Measurements from ENCODE around the gene SOCS1. TPM values are rescaled to one million over a fixed set of nuclear protein-coding genes. Genes with fewer than 3 reads are reported as not detected.

The SOCS1 gene
- total and polyA plus RNA-seq, 5 experiments from 2014 or later = 13.5 to 24.0 (median 15.8) TPM

- Mint-ChIP-seq H3K9me3 (peaks cover 0 to 2% (median 0%) of the 10 kb centered on the region in 9 donors), H3K27ac (peak within 1 kb of the TSS in 4 of 10 donors; percentile 1 to 50 (median 39)), H3K27me3 (no peaks in the 10 kb centered on the region), H3K4me3 (no peak within 1 kb of the TSS), H3K36me3 (no peaks in the 10 kb centered on the region), H3K4me1 (peaks cover 1 to 14% (median 9%) of the 10 kb centered on the region in 4 donors)
- ATAC-seq = no peak
- no peak for DNase-seq
- POLR2A ChIA-PET = interaction anchor here (0.9 to 1.0 kb wide), 3 partner anchors 13 to 86 kb away, joined by 3 read pairs; partner anchors contain the start of gene SOCS1
Measured at GRCh38 chr16:11268921-11269375, 12.9 kb upstream of the SOCS1 start, which contains the start of gene TNP2. TNP2 (minus strand) TSS chr16:11269325; CDS start chr16:11269262, 63 bp downstream.

- H3K27me3 Mint-ChIP-seq = no peaks in the 10 kb centered on the region
Measured at GRCh38 chr16:11265124-11265523, 9.1 kb upstream of the SOCS1 start.

GRCh38 chr16:11264155-11264832 is 8.3 kb upstream of the SOCS1 start:
- H3K4me1 Mint-ChIP-seq = peaks cover 18 to 30% (median 28%) of the 10 kb centered on the region in 4 donors
- H3K36me3 Mint-ChIP-seq = no peaks in the 10 kb centered on the region
- H3K9me3 Mint-ChIP-seq = peaks cover 0 to 2% (median 0%) of the 10 kb centered on the region in 9 donors
- no peaks in the 10 kb centered on the region for H3K27me3 Mint-ChIP-seq
- H3K27ac Mint-ChIP-seq = peak overlapping the region; percentile 80 to 94 (median 91)
- POLR2A ChIA-PET = interaction anchor here (0.6 to 4.2 kb wide), 4 partner anchors 9 to 299 kb away, joined by 4 to 27 read pairs (median 14); partner anchors contain the start of gene SOCS1
- ATAC-seq = peak; percentile 11 to 33
- H3K4me3 Mint-ChIP-seq = peak overlapping the region in 9 of 10 donors; percentile 52 to 83 (median 68)
- DNase-seq = no peak

More at GRCh38 chr16:11265124-11265523, 9.1 kb upstream of the SOCS1 start:
- no peak overlapping the region for H3K4me3 Mint-ChIP-seq
- POLR2A ChIA-PET = interaction anchor here (0.6 to 4.2 kb wide), 3 partner anchors 10 to 298 kb away, joined by 4 to 27 read pairs (median 24); partner anchors contain the start of gene SOCS1
- peaks cover 14 to 28% (median 25%) of the 10 kb centered on the region in 4 donors for H3K4me1 Mint-ChIP-seq
- DNase-seq = no peak
- peaks cover 0 to 2% (median 0%) of the 10 kb centered on the region in 9 donors for H3K9me3 Mint-ChIP-seq
- no peak for ATAC-seq
- H3K27ac Mint-ChIP-seq = peak overlapping the region in 6 of 10 donors; percentile 35 to 92 (median 88)
- H3K36me3 Mint-ChIP-seq = no peaks in the 10 kb centered on the region

- DNase-seq = peak in 7 of 10 donors; percentile 12 to 82 (median 67)
- peak; percentile 89 to 90 for ATAC-seq
- POLR2A ChIA-PET = interaction anchor here (1.2 to 4.2 kb wide), 4 partner anchors 8 to 39 kb away, joined by 4 to 27 read pairs (median 14); partner anchors contain the start of gene SOCS1
- no peaks in the 10 kb centered on the region for H3K27me3 Mint-ChIP-seq
- H3K4me3 Mint-ChIP-seq = peak overlapping the region in 9 of 10 donors; percentile 52 to 83 (median 68)
- no peaks in the 10 kb centered on the region for H3K36me3 Mint-ChIP-seq
- peaks cover 19 to 35% (median 34%) of the 10 kb centered on the region in 4 donors for H3K4me1 Mint-ChIP-seq
- H3K9me3 Mint-ChIP-seq = peaks cover 0 to 2% (median 0%) of the 10 kb centered on the region in 9 donors
- peak overlapping the region; percentile 80 to 94 (median 91) for H3K27ac Mint-ChIP-seq
Measured at GRCh38 chr16:11263737-11264136, 7.7 kb upstream of the SOCS1 start.

- peak overlapping the region in 2 of 10 donors; percentile 19 to 56 for H3K4me3 Mint-ChIP-seq
- peaks cover 22 to 42% (median 41%) of the 10 kb centered on the region in 4 donors for H3K4me1 Mint-ChIP-seq
- H3K27ac Mint-ChIP-seq = peak overlapping the region in 9 of 10 donors; percentile 29 to 94 (median 90)
- H3K9me3 Mint-ChIP-seq = no peaks in the 10 kb centered on the region
- H3K27me3 Mint-ChIP-seq = no peaks in the 10 kb centered on the region
- POLR2A ChIA-PET = interaction anchor here (0.6 to 4.2 kb wide), 5 partner anchors 8 to 555 kb away, joined by 4 to 27 read pairs (median 5); partner anchors contain the start of gene SOCS1
- no peak for ATAC-seq
- DNase-seq = no peak
- H3K36me3 Mint-ChIP-seq = no peaks in the 10 kb centered on the region
Measured at GRCh38 chr16:11262915-11263314, 6.9 kb upstream of the SOCS1 start.

- Mint-ChIP-seq H3K36me3 (no peaks in the 10 kb centered on the region), H3K27ac (peak overlapping the region in 5 of 10 donors; percentile 26 to 82 (median 65)), H3K4me1 (peaks cover 28 to 55% (median 52%) of the 10 kb centered on the region in 4 donors), H3K4me3 (no peak overlapping the region), H3K27me3 (no peaks in the 10 kb centered on the region), H3K9me3 (no peaks in the 10 kb centered on the region)
- POLR2A ChIA-PET = interaction anchor here (0.8 to 7.7 kb wide), 3 partner anchors 27 to 93 kb away, joined by 3 to 107 read pairs (median 4); no protein-coding TSS in a partner anchor
- DNase-seq = no peak
- no peak for ATAC-seq
Measured at GRCh38 chr16:11260596-11260966, 4.6 kb upstream of the SOCS1 start.

GRCh38 chr16:11259655-11260595 is 3.9 kb upstream of the SOCS1 start:
- no peak for ATAC-seq
- Mint-ChIP-seq H3K36me3 (no peaks in the 10 kb centered on the region), H3K27me3 (no peaks in the 10 kb centered on the region), H3K4me3 (peak overlapping the region in 2 of 10 donors; percentile 26 to 34), H3K4me1 (peaks cover 28 to 54% (median 51%) of the 10 kb centered on the region in 4 donors), H3K9me3 (no peaks in the 10 kb centered on the region), H3K27ac (peak overlapping the region in 9 of 10 donors; percentile 36 to 86 (median 74))
- POLR2A ChIA-PET = interaction anchor here (0.8 to 7.7 kb wide), 5 partner anchors 26 to 94 kb away, joined by 3 to 107 read pairs (median 8); no protein-coding TSS in a partner anchor
- no peak for DNase-seq

- H3K36me3 Mint-ChIP-seq = peaks cover 0 to under 1% (median 0%) of the 10 kb centered on the region in 3 donors
- POLR2A ChIA-PET = interaction anchor here (0.8 to 7.7 kb wide), 6 partner anchors 8 to 95 kb away, joined by 3 to 148 read pairs (median 63); no protein-coding TSS in a partner anchor
- ATAC-seq (peak in 1 of 2 donors; percentile 10), DNase-seq (peak in 4 of 10 donors; percentile 36 to 66 (median 54))
- peak overlapping the region; percentile 55 to 95 (median 67) for H3K4me3 Mint-ChIP-seq
- H3K9me3 Mint-ChIP-seq = no peaks in the 10 kb centered on the region
- H3K27ac Mint-ChIP-seq = peak overlapping the region; percentile 68 to 91 (median 82)
- H3K27me3 Mint-ChIP-seq = no peaks in the 10 kb centered on the region
- peaks cover 26 to 51% (median 46%) of the 10 kb centered on the region in 4 donors for H3K4me1 Mint-ChIP-seq
Measured at GRCh38 chr16:11258553-11259492, 2.8 kb upstream of the SOCS1 start.

GRCh38 chr16:11257131-11257938 is 1.3 kb upstream of the SOCS1 start:
- Mint-ChIP-seq H3K4me1 (peaks cover 26 to 51% (median 46%) of the 10 kb centered on the region in 4 donors), H3K4me3 (peak overlapping the region; percentile 90 to 98 (median 95)), H3K27me3 (no peaks in the 10 kb centered on the region), H3K36me3 (peaks cover 0 to 10% (median 3%) of the 10 kb centered on the region in 3 donors), H3K27ac (peak overlapping the region; percentile 90 to 99 (median 95)), H3K9me3 (no peaks in the 10 kb centered on the region)
- ATAC-seq (no peak), DNase-seq (peak; percentile 22 to 73 (median 44))
- POLR2A ChIA-PET = interaction anchor here (1.2 to 7.7 kb wide), 10 partner anchors 17 to 313 kb away, joined by 3 to 148 read pairs (median 44); partner anchors contain the start of gene CLEC16A

GRCh38 chr16:11256661-11257130 is 692 bp upstream of the SOCS1 start:
- Mint-ChIP-seq H3K9me3 (no peaks in the 10 kb centered on the region), H3K4me3 (peak overlapping the region; percentile 91 to 98 (median 95)), H3K4me1 (peaks cover 30 to 56% (median 52%) of the 10 kb centered on the region in 4 donors), H3K27me3 (no peaks in the 10 kb centered on the region), H3K27ac (peak overlapping the region; percentile 92 to 99 (median 98)), H3K36me3 (peaks cover 0 to 16% (median 3%) of the 10 kb centered on the region in 3 donors)
- POLR2A ChIA-PET = interaction anchor here (0.6 to 7.7 kb wide), 35 partner anchors 8 to 541 kb away, joined by 3 to 148 read pairs (median 6); partner anchors contain the start of genes CLEC16A, DEXI, TNP2 and ZC3H7A
- DNase-seq = peak in 2 of 10 donors; percentile 16 to 25
- no peak for ATAC-seq

Data from naive thymus-derived CD8-positive, alpha-beta T cell (primary cell).